Caco-2 (cell line): ENCODE measurements around the gene HES4. TPM values are rescaled to one million over a fixed set of nuclear protein-coding genes. Genes with fewer than 3 reads are reported as not detected.
A peak's percentile ranks its signal among the peaks of the same experiment; 100 is the strongest.

ENCODE experiments used
- BruUV-seq: library from RNA; stranded (reverse); fragments of 400-500 nt; replicated peaks from 2 replicates; lab custom pipeline; 2021; lab: Mats Ljungman, UMichigan
- CTCF ChIA-PET: fragments of 300-600 bp; sonication (Branson Sonifier 250); formaldehyde crosslinking; loops from one replicate; lab custom pipeline; 2022; ENCODE audit warnings: antibody characterized with exemption; lab: Charles Lee
- POLR2A ChIA-PET: fragments of 300-600 bp; sonication (Branson Sonifier 250); formaldehyde crosslinking; loops from one replicate; lab custom pipeline; 2022; ENCODE audit warnings: antibody characterized with exemption; lab: Charles Lee
- DNase-seq, 2 experiments: peaks; one replicate each; pipeline versions ENCODE4 v3.0.0 to v3.0.0-alpha.2; 2020 to 2022
- H3K27me3 ChIP-seq: replicated peaks from 2 replicates; pipeline ENCODE4 v1.6.0; 2011; ENCODE audit warnings: low read length; ENCODE audit not compliant: control insufficient read depth, insufficient read depth
- H3K36me3 ChIP-seq: 2 replicates; pipeline ENCODE4 v1.5.1; 2011; ENCODE audit warnings: low read length; ENCODE audit not compliant: control insufficient read depth, insufficient read depth
- H3K4me1 ChIP-seq: fragments of 250-450 bp; sonication (Bioruptor Pico); 2 replicates; pipeline ENCODE4 v1.5.1; 2020; ENCODE audit warnings: mild to moderate bottlenecking
- H3K4me3 ChIP-seq: 2 replicates; pipeline ENCODE4 v1.5.1; 2011; ENCODE audit warnings: low read depth, mild to moderate bottlenecking, control low read depth, low read length
- H3K9me3 ChIP-seq: fragments of 250-450 bp; sonication (Bioruptor Pico); 2 replicates; pipeline ENCODE4 v1.5.1; 2020; ENCODE audit warnings: mild to moderate bottlenecking, moderate library complexity
- H3K27ac Mint-ChIP-seq: one replicate; pipeline ENCODE4 v1.8.0; 2022; ENCODE audit warnings: mixed read lengths; ENCODE audit not compliant: unreplicated experiment
- H3K27me3 Mint-ChIP-seq: one replicate; pipeline ENCODE4 v1.8.0; 2022; ENCODE audit warnings: mixed read lengths; ENCODE audit not compliant: insufficient read depth, unreplicated experiment
- H3K36me3 Mint-ChIP-seq: one replicate; pipeline ENCODE4 v1.8.0; 2022; ENCODE audit warnings: mild to moderate bottlenecking, mixed read lengths; ENCODE audit not compliant: insufficient read depth, unreplicated experiment
- H3K4me1 Mint-ChIP-seq: one replicate; pipeline ENCODE4 v1.8.0; 2022; ENCODE audit warnings: low read depth, mixed read lengths; ENCODE audit not compliant: unreplicated experiment
- H3K4me3 Mint-ChIP-seq: one replicate; pipeline ENCODE4 v1.8.0; 2022; ENCODE audit warnings: mild to moderate bottlenecking, moderate library complexity, mixed read lengths; ENCODE audit not compliant: unreplicated experiment
- H3K9me3 Mint-ChIP-seq: one replicate; pipeline ENCODE4 v1.8.0; 2022; ENCODE audit warnings: mixed read lengths; ENCODE audit not compliant: unreplicated experiment
- CTCF ChIP-seq, 2 experiments: fragments of 200-600 bp in 1 of 2; IDR thresholded peaks; 1 replicate in 1 of 2; 2 replicates in 1 of 2; pipeline versions ENCODE4 v1.5.1 to v1.8.0; 2011 to 2022; ENCODE audit warnings: antibody characterized with exemption in 1 of 2, control low read depth in 1 of 2, inconsistent platforms in 1 of 2, low read depth in 1 of 2, low read length in 1 of 2, mild to moderate bottlenecking in 1 of 2, moderate library complexity in 1 of 2; ENCODE audit not compliant: insufficient read depth in 1 of 2, severe bottlenecking in 1 of 2, unreplicated experiment in 1 of 2
- intact Hi-C: fragments of 100-400 bp; cut with micrococcal nuclease; formaldehyde crosslinking; loops from one replicate; pipeline ENCODE4 v1.10.0; 2022; ENCODE audit not compliant: unreplicated experiment
- total RNA-seq: library from RNA; stranded (reverse); gene quantifications from 2 replicates; pipeline ENCODE4 v1.2.3, GENCODE V29; 2022

The HES4 gene
- total RNA-seq, 1 experiment from 2014 or later: 53.8 TPM

GRCh38 chr1:998995-999724 is 737 bp downstream of the HES4 start:
- Histone ChIP-seq H3K4me1 (peaks cover 33% of the 10 kb centered on the region), H3K9me3 (no peaks in the 10 kb centered on the region), H3K36me3 (no peaks in the 10 kb centered on the region), H3K4me3 (peak overlapping the region; percentile 87), H3K27me3 (no peaks in the 10 kb centered on the region)
- Mint-ChIP-seq H3K36me3 (peaks cover 43% of the 10 kb centered on the region), H3K4me3 (peak overlapping the region; percentile 79), H3K27ac (no peak overlapping the region), H3K9me3 (no peaks in the 10 kb centered on the region), H3K4me1 (no peaks in the 10 kb centered on the region), H3K27me3 (no peaks in the 10 kb centered on the region)
- intact Hi-C loops: loop anchor here (5.0 kb wide), 1 partner anchor 73 kb away; the partner anchor contains the start of gene RNF223
- BruUV-seq: no TSS peak
- peak in 1 of 2 experiments; percentile 66 for DNase-seq
- POLR2A ChIA-PET: interaction anchor here (3.0 kb wide), 1 partner anchor 20 kb away, joined by 16 read pairs; the partner anchor contains the start of gene AGRN
- no peak for TF ChIP-seq CTCF (IDR thresholded peaks at IDR 0.05; ENCODE audit: insufficient read depth in 1 of 2, low read depth in 1 of 2, low read length in 1 of 2, severe bottlenecking in 1 of 2, unreplicated experiment in 1 of 2)
- CTCF ChIA-PET: no interaction called here

GRCh38 chr1:998745-998994 is 1.2 kb downstream of the HES4 start:
- H3K36me3 Mint-ChIP-seq: peaks cover 43% of the 10 kb centered on the region
- Histone ChIP-seq H3K27me3 (no peaks in the 10 kb centered on the region), H3K36me3 (no peaks in the 10 kb centered on the region), H3K4me1 (peaks cover 28% of the 10 kb centered on the region), H3K4me3 (peak overlapping the region; percentile 87), H3K9me3 (no peaks in the 10 kb centered on the region)
- intact Hi-C loops: loop anchor here (5.0 kb wide), 1 partner anchor 74 kb away; the partner anchor contains the start of gene RNF223
- H3K27ac Mint-ChIP-seq: no peak overlapping the region
- DNase-seq: no peak
- TF ChIP-seq CTCF (IDR thresholded peaks at IDR 0.05; ENCODE audit: insufficient read depth in 1 of 2, low read depth in 1 of 2, low read length in 1 of 2, severe bottlenecking in 1 of 2, unreplicated experiment in 1 of 2): no peak
- H3K4me3 Mint-ChIP-seq: peak overlapping the region; percentile 79
- ChIA-PET CTCF (interaction anchor here (0.6 kb wide), 1 partner anchor 22 kb away, joined by 3 read pairs; no protein-coding TSS in a partner anchor), POLR2A (no interaction called here)
- H3K27me3 Mint-ChIP-seq: no peaks in the 10 kb centered on the region
- H3K4me1 Mint-ChIP-seq: no peaks in the 10 kb centered on the region
- no peaks in the 10 kb centered on the region for H3K9me3 Mint-ChIP-seq
- BruUV-seq: no TSS peak

GRCh38 chr1:997993-998744 is 1.7 kb downstream of the HES4 start:
- Mint-ChIP-seq H3K4me3 (peak overlapping the region; percentile 79), H3K4me1 (no peaks in the 10 kb centered on the region), H3K9me3 (no peaks in the 10 kb centered on the region), H3K27me3 (no peaks in the 10 kb centered on the region), H3K27ac (no peak overlapping the region), H3K36me3 (peaks cover 40% of the 10 kb centered on the region)
- Histone ChIP-seq H3K27me3 (no peaks in the 10 kb centered on the region), H3K4me3 (peak overlapping the region; percentile 87), H3K9me3 (no peaks in the 10 kb centered on the region), H3K4me1 (peaks cover 25% of the 10 kb centered on the region), H3K36me3 (no peaks in the 10 kb centered on the region)
- no TSS peak for BruUV-seq
- ChIA-PET CTCF (interaction anchor here (0.6 kb wide), 1 partner anchor 22 kb away, joined by 3 read pairs; no protein-coding TSS in a partner anchor), POLR2A (interaction anchor here (0.5 kb wide), 1 partner anchor 320 kb away, joined by 4 read pairs; no protein-coding TSS in a partner anchor)
- intact Hi-C loops: loop anchor here (5.0 kb wide), 1 partner anchor 74 kb away; the partner anchor contains the start of gene RNF223
- peak in 1 of 2 experiments; percentile 59 for DNase-seq
- TF ChIP-seq CTCF (IDR thresholded peaks at IDR 0.05; ENCODE audit: insufficient read depth in 1 of 2, low read depth in 1 of 2, low read length in 1 of 2, severe bottlenecking in 1 of 2, unreplicated experiment in 1 of 2): no peak
